ENCODE data around the gene FXR2. TPM values are rescaled to one million over a fixed set of nuclear protein-coding genes. Genes with fewer than 3 reads are reported as not detected.

Gene FXR2
- total and polyA plus RNA-seq, 10 of the 15 experiments (the other 5 are each of a cell fraction or from before 2014, with no cell fraction given) = 1.6 to 33.3 (median 22.0) TPM

GRCh38 chr17:7575959-7576358 is 38.7 kb downstream of the FXR2 start:
- DNase-seq (ENCODE audit: low read depth, low spot score) = no peak
- no peak overlapping the region for H2AFZ ChIP-seq (ENCODE audit: control insufficient read depth, low read depth, low read length)
- peak overlapping the region; percentile 61 for H3K4me2 ChIP-seq (ENCODE audit: control insufficient read depth, insufficient read depth)
- in situ Hi-C loops (cut with MboI) = no loop called here
- ChIA-PET SMC1A (ENCODE audit: uncharacterized antibody, unreplicated experiment) (interaction anchor here (1.0 to 1.3 kb wide), 3 partner anchors 8 to 16 kb away, joined by 3 to 6 read pairs (median 3); partner anchors contain the start of gene MPDU1), RAD21 (ENCODE audit: unreplicated experiment) (interaction anchor here (0.5 to 2.7 kb wide), 4 partner anchors 13 to 648 kb away, joined by 3 to 8 read pairs (median 4); partner anchors contain the start of genes SENP3 and TP53), POLR2A (interaction anchor here (1.0 to 5.1 kb wide), 3 partner anchors 9 to 135 kb away, joined by 4 to 39 read pairs (median 6); partner anchors contain the start of genes MPDU1 and TP53), CTCF (interaction anchor here (0.8 to 3.0 kb wide), 2 partner anchors 9 to 15 kb away, joined by 3 to 14 read pairs; partner anchors contain the start of gene SENP3)
- peak overlapping the region; percentile 93 for H3K4me3 ChIP-seq
- no peak for ATAC-seq
- no peaks in the 10 kb centered on the region for H3K27me3 ChIP-seq (replicated peaks in 1 of 2; ENCODE audit: control insufficient read depth in 2 of 2, insufficient read depth in 2 of 2, low read length in 1 of 2)
- peaks cover 43% of the 10 kb centered on the region for H3K4me1 ChIP-seq (ENCODE audit: control insufficient read depth, insufficient read depth, low read length)
- intact Hi-C loops (cut with micrococcal nuclease; ENCODE audit: unreplicated experiment) = no loop called here
- no TSS peak for BruUV-seq (replicated peaks)
- H3K36me3 ChIP-seq (ENCODE audit: control insufficient read depth in 2 of 2, insufficient read depth in 2 of 2, low read length in 1 of 2) = peaks cover 36 to 52% of the 10 kb centered on the region in 2 experiments
- peaks cover 61% of the 10 kb centered on the region for H3K79me2 ChIP-seq (ENCODE audit: control insufficient read depth, insufficient read depth, low read length)
- H3K9ac ChIP-seq (ENCODE audit: control insufficient read depth, insufficient read depth, low read length) = peak overlapping the region; percentile 13; the same call in 1 of the 2 replicates
- WGBS (ENCODE audit: insufficient coverage, insufficient replicate concordance, low lambda C conversion rate, missing lambda C conversion rate) = 31% methylated on average over 7 of the region's 7 CpGs
- peaks cover 25% of the 10 kb centered on the region for H4K20me1 ChIP-seq (ENCODE audit: control insufficient read depth, insufficient read depth)
- no peak overlapping the region for H3K27ac ChIP-seq (ENCODE audit: control insufficient read depth, insufficient read depth)
- no peaks in the 10 kb centered on the region for H3K9me3 ChIP-seq (replicated peaks; ENCODE audit: control insufficient read depth, insufficient read depth, low read length)
- no peak for FAIRE-seq
- TF ChIP-seq CBX3 (IDR thresholded peaks at IDR 0.05; ENCODE audit: borderline replicate concordance, low read depth) (no peak), MEF2B (IDR thresholded peaks at IDR 0.05; ENCODE audit: partially characterized antibody, poor library complexity, severe bottlenecking) (no peak), SMAD5 (IDR thresholded peaks at IDR 0.05; ENCODE audit: low read depth) (no peak), MLLT1 (IDR thresholded peaks at IDR 0.05) (no peak), MTA3 (IDR thresholded peaks at IDR 0.05; ENCODE audit: borderline replicate concordance, low read length) (no peak), CEBPB (IDR thresholded peaks at IDR 0.05; ENCODE audit: borderline replicate concordance in 1 of 2, low read depth in 2 of 2, low read length in 2 of 2) (no peak), CREB1 (IDR thresholded peaks at IDR 0.05; ENCODE audit: low read depth) (no peak)
- TF ChIP-seq, protein P1, sequence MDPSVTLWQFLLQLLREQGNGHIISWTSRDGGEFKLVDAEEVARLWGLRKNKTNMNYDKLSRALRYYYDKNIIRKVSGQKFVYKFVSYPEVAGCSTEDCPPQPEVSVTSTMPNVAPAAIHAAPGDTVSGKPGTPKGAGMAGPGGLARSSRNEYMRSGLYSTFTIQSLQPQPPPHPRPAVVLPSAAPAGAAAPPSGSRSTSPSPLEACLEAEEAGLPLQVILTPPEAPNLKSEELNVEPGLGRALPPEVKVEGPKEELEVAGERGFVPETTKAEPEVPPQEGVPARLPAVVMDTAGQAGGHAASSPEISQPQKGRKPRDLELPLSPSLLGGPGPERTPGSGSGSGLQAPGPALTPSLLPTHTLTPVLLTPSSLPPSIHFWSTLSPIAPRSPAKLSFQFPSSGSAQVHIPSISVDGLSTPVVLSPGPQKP (IDR thresholded peaks at IDR 0.05; ENCODE audit: low read depth, low read length) = no peak
- TF ChIP-seq, protein P2, sequence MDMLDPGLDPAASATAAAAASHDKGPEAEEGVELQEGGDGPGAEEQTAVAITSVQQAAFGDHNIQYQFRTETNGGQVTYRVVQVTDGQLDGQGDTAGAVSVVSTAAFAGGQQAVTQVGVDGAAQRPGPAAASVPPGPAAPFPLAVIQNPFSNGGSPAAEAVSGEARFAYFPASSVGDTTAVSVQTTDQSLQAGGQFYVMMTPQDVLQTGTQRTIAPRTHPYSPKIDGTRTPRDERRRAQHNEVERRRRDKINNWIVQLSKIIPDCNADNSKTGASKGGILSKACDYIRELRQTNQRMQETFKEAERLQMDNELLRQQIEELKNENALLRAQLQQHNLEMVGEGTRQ (IDR thresholded peaks at IDR 0.05; ENCODE audit: borderline replicate concordance, low read depth, low read length) = no peak
